AG09309 (cell line): ENCODE results near the gene RBMY1J.
"Not testable (repeated sequence)": the region's sequence is repeated elsewhere in the genome, so short reads cannot be mapped to it uniquely, and the experiment has no call there.

ENCODE experiments used
- DNase-seq: peaks from one replicate; pipeline ENCODE4 v3.0.0-alpha.2; 2010; ENCODE audit warnings: low read depth
- H3K4me3 ChIP-seq: 2 replicates; pipeline ENCODE4 v1.5.1; 2011; ENCODE audit warnings: mild to moderate bottlenecking, low read depth, low read length, moderate library complexity; ENCODE audit not compliant: control insufficient read depth
- CTCF ChIP-seq: IDR thresholded peaks from 2 replicates; pipeline ENCODE4 v1.5.1; 2011; ENCODE audit warnings: mild to moderate bottlenecking, low read depth, low read length, inconsistent platforms; ENCODE audit not compliant: insufficient read depth, control insufficient read depth; ENCODE audit errors: missing control alignments

The RBMY1J gene

GRCh38 chrY:22403110-22403509 lies at the start of gene RBMY1J:
TSS of gene RBMY1J (plus strand) at chrY:22403410. CDS start at chrY:22405448, 2,038 bp downstream.
- not testable (repeated sequence) for DNase-seq

DNA sequence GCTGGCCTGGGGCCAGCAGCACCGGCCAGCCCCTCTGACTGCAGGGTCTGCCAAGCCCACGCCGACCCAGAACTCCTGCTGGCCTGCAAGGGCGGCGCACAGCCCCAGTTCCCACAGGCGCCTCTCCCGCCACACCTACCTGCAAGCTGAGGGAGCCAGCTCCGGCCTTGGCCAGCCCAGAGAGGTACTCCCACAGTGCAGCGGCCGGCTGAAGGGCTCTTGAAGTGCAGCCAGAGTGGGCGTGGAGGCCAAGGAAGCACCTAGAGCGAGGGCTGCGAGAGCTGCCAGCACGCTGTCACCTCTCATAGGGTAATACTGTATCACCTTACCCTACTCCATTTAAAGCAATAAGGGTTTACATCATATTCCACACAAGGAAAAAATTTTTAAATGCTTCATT lies 35.8 kb upstream of the RBMY1J start:
- no peak for DNase-seq
- H3K4me3 ChIP-seq: no peak overlapping the region
- TF ChIP-seq CTCF: no peak

More at GRCh38 chrY:22403110-22403509, at the start of gene RBMY1J:
- not testable (repeated sequence) for H3K4me3 ChIP-seq

GRCh38 chrY:22370623-22371022 lies 32.6 kb upstream of the RBMY1J start:
- H3K4me3 ChIP-seq: no peak overlapping the region
- TF ChIP-seq CTCF: no peak
- no peak for DNase-seq

DNA sequence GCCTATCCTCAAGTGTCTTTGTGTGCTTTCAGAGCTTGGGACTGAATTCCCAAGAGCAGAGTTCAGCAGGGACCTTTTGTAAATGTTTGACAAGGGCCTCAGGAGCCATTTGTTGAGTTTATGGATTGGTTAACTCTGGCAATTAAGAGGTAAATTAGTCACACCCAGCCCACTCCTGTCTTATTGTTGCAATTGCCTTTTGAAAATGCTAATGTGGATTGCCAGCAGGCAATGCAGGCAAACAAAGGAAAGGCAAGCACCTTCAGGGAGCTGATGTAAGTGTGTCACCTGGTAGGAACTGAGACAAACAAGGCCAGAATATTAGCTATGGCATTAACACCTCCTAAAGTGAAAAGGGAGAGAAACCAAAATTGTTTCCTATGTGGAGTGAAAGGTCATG lies 29.7 kb upstream of the RBMY1J start:
- H3K4me3 ChIP-seq: no peak overlapping the region
- DNase-seq: no peak
- no peak for TF ChIP-seq CTCF

GRCh38 chrY:22444718-22445396 lies 41.6 kb downstream of the RBMY1J start:
- not testable (repeated sequence) for DNase-seq, H3K4me3 ChIP-seq

GRCh38 chrY:22455522-22455921 lies 52.3 kb downstream of the RBMY1J start:
- H3K4me3 ChIP-seq, DNase-seq: not testable (repeated sequence)

DNA sequence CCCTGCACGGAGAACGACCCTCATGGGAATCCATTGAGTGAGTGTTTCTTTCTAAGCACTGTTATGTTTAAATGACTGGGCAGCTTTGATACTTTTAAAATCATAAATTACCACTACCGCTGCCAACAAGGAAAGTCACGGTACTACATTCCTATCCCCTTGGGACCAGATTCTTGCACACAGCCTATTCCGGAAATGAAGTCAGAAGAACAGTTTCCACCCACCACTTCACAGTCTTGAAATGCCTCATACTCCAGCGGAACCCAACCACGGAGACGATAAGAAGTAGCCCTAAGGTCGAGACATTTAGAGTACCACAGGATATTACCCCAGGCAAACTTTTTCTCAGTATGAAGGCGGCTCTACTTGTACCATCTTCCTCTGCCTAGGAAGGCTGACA lies 58.8 kb downstream of the RBMY1J start:
- not testable (repeated sequence) for H3K4me3 ChIP-seq, DNase-seq
